Right ventricle myocardium superior (tissue), 1 donor: ENCODE data around the gene NEDD4L. TPM values are rescaled to one million over a fixed set of nuclear protein-coding genes. Genes with fewer than 3 reads are reported as not detected.
"Not testable (repeated sequence)": the region's sequence is repeated elsewhere in the genome, so short reads cannot be mapped to it uniquely, and the experiment has no call there.

Experiments used
- ATAC-seq: fragments of 200-7000 bp; cut with Tn5 transposase; one replicate; pipeline ENCODE4 v1.9.1; 2020; ENCODE audit warnings: mild to moderate bottlenecking; ENCODE audit not compliant: poor library complexity
- DNase-seq: peaks from one replicate; pipeline ENCODE4 v3.0.0-alpha.2; 2020
- intact Hi-C: fragments of 100-400 bp; cut with DNase I; formaldehyde crosslinking; loops from one replicate; pipeline ENCODE4 v1.11.2; 2022
- total RNA-seq: library from RNA; stranded (reverse); fragmentation: NEBNext Ultra II Directional; extraction: Animal tissue kit (Norgen Biotek cat#: 25700); gene quantifications from one replicate; pipeline ENCODE4 v1.2.1, GENCODE V29; 2021
- donor health status: DM: no; HTN: yes; CAD: no; lungs with severe emphysema.

NEDD4L gene
- total RNA-seq, 1 donor from 2014 or later: 51.4 TPM

DNA sequence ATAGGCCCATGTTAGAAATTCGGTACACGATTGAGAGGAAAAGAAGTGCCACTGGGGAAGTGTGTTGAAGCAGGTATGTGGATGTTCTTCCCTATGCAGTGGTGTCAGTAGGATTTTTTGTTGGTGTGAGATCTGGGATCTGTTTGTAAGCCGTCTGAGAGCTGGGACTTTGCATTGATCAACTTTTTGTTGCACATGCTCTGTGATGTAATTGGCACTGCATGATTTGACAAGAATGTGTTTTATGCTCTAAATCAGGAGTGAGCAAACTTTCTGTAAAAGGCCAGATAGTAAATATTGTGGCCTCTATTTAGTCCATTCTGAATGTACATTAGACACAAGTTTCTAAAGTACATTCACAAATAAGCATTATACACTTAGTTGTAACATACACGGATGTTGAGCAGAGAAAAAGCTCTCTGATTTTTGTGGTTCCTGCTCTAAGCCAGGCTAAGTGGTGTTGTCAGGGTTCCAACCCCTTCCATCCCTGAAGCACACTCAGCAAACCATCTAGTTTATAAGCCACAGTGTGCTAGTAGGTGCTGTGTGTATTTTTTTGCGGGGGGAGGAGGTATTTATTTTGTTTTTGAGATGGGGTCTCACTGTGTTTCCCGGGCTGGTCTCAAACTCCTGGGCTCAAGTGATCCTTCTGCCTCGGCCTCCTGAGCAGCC lies 235.6 kb downstream of the NEDD4L start:
- DNase-seq: no peak
- ATAC-seq: no peak
- intact Hi-C loops: no loop called here

DNA sequence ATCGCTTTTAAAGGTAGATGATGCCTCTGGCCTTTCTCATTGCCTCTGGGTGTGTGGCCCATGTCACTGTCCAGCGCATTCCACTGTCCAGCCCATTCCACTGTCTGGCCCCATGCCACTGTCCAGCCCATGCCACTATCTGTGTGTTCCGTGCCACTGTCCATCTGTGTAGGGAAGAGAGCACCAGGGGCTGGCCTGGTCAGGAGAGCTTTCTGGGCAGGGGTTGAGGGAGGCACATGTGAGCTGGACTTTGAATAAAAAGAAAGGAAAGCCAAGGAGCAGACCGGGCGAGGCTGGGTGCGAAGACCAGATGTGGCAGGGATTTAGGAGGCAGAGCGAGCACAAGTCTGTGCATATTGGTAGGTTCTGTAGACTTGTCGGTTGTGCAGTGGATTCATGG lies 236.2 kb downstream of the NEDD4L start:
- ATAC-seq: no peak
- DNase-seq: no peak
- intact Hi-C loops: no loop called here

DNA sequence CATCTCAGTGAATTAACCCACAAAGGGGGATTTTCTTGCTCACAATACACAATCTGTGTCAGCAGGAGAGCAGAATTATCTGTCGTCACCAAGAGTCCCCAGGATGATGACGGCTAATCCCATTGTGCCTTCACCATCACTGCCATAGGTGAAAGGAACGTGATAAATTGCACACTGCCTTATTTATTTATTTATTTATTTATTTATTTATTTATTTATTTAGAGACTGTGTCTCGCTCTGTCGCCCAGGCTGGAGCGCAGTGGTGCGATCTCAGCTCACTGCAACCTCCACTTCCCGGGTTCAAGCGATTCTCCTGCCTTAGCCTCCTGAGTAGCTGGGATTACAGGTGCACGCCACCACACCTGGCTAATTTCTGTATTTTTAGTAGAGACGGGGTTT lies 238.8 kb downstream of the NEDD4L start:
- DNase-seq, intact Hi-C loops, ATAC-seq: not testable (repeated sequence)

DNA sequence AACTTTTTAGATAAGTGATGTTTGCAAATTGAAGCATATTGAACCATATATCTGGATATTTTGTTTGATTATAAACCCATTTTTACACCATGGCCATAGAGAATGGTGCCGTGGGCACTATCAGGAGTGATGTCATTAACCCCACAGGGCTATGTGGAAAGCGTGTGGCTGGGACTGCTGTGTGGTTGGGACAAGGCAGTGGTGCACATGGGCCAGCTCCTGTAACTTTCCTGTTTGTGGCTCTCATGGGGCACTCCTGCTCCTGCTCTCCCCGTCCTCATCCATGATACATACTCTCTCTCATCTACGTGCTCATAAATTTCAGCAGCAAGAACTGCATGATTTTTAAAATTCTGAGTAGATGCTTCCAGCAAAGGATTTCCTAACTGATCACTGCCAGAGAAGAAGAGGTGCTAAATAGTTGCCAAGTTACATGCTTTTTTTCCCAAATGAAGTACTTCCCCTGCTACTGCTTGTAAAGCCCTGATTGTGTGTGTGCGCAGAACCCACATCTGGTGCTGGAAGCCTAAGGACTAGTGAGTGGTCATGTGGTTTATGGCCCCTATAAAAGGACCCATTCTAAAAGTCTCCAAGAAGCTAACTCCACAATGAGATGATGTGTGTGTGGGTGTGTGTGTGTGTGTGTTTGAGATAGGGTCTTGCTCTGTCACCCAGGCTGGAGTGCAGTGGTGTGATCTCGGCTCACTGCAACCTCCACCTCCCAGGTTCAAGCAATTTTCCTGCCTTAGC lies 240.8 kb downstream of the NEDD4L start:
- intact Hi-C loops: no loop called here
- ATAC-seq (peak; percentile 23), DNase-seq (no peak)

DNA sequence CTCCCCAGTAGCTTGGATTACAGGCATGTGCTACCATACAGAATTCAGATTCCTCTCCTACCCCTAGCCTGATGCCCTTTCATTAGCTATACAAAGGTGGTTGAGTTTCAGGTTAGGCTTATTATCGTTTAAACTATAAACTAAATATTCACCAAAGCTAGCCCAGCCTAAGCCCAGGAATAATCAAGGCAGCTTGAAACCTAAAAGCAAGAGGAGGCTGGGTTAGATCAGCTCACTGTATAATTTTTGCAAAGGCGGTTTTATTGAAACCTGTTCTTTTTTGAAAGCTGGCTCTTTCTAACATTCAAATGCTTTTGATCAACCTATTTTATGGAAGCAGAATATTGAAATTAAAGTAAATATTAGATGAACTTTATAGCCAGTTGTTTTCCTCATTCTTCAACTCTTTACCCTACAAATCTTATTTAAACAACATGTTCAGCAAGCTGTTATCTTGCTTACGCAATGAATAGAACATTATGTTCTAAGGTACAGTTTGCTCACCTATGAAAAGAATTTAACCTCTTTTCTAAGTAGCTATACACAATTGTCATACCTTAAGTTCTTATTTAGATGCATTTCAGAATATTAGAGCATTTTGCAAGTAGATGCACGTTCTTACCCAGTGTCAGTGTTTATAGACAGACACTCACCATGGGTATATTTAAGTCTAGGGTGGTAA lies 241.6 kb downstream of the NEDD4L start:
- intact Hi-C loops: no loop called here
- peak; percentile 36 for ATAC-seq
- DNase-seq: no peak

DNA sequence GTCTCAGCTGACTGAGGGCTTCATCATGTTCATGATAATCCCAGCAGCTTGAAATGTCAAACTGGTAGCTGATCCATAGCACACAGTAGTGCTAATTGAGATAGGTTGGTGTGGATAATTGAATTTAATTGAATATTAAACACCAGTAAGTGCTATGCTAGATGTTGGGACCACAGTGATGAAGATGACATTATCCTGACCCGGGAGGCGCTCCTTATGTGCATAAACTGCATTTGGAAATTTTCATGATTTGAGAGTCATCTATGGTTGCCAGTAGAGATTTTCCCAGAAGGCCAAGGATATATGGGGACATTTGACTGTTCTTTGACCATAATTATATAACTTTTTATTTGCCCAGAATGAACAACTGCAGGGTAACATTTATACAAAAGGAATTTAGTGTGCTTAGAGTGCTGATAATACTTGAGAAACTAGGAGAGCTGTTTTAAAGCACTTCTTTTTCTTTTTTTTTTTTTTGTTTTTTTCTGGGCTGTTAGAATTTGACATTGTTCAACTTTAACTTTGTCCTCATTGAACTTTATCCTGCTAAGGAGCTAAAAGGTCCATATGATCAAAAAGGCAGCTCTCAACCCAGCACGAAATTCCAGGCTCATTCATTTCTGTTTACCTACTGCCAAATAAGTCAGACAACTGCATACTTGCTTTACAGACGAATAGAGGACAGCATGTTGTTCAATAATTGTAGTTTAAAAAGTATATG lies 242.8 kb downstream of the NEDD4L start:
- no peak for DNase-seq
- intact Hi-C loops: no loop called here
- no peak for ATAC-seq

DNA sequence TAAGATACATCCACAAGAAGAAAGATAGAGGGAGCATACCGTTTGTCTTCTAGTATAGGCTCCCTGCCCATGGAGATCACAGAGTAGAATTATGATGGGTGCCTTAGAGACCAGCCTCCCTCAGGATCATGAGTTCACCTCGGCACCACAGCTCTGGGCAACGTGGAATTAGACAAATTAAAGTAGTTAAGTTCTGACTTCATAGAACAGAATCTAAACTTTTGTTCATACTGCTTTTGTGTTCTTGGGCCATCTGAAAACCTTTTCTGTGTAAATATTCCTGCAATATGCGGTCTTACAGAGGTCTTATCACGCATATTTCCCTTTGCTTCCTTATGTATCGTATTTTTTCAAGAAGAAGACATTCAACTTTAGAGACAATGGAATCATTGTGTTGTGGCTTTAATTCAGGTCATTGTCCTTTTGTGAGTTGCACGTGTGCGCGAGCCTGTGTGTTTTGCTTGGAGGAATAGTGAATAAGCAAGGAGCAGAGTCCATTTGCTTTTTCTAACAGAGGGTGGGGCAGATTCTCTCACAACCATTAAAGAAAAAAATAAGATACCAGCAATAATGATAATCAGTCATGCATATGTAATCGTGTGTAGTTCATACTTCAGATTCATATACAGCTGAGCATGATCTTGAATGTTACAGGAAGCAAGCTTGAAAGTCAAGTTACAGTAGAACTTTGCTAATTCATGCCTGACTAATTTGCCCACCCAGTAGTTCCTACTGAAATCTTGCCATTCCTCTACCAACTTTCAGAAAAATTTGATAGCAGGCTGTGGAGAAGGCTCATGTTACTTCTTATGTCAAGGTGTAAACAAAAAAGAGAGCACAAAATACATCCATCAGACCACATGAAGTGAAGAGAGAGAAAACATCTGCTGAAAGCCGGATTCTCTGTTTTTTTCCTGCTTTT lies 243.6 kb downstream of the NEDD4L start:
- intact Hi-C loops: no loop called here
- ATAC-seq (peak; percentile 22), DNase-seq (no peak)

DNA sequence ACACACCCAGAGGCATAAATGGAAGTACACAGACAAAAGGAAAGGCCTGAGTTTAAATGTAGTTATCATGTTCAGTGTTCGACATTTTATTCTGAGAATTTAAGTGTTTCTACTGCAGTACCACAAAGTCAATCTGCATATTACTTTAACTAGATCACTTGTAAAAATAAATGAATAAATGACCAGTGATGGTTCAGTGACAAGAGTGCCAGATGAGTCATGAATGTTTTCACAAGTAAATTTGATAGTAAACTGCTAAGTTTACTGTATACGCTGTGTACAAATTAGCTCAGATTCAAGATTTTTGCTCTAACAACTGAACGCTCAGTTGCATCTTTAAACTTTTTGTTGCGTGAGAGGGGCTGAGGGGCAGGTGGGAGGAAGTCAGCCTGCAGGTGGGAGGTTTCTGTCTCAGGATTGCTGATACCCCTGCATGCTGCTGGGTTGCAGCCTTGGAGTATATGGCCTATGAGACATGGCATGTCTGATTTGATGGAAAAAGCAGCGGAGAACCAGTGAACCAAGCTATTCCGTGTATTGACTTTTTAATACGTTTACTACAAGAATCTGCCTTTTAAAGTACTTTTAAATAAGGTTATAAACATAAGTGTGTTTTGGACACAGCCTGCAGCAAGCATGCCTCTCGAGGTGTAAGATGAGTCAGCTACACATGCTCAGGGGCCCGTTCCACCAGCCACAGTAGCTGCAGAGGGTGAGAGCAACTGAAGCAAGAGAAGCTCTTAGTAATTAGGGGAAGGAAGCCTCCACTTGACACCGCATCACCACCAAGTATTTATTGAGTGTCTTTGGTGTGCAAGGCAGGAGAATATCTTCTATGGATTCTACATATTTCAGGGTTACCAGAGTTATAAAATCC lies 245.1 kb downstream of the NEDD4L start:
- DNase-seq (no peak), ATAC-seq (peak; percentile 48)
- intact Hi-C loops: no loop called here

DNA sequence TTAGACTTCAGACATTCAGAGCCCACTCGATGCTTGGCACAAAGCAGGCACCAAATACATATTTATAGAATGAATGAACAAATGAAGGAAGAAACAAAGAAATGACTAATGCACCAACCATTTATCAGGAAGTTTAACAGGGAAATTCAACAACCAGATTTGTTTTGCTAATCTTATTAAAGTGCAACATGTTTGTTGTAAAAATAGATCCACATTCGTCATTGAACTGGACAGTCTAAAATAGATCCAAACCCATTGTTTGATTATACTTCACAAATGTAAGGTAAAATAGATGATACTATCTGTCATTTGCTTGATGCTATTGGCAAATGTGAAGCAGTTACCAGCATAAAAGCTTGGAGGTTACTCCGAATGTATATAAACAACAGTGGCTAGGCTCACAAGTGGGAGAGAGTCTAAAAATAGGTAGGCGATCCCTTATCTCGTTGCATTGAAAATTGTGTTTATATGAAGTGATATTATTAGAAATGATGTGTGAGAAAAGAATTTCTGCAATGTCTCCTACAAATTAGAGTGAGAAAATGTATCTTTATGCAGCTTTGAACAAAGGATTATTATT lies 246.2 kb downstream of the NEDD4L start:
- ATAC-seq: peak; percentile 39
- no peak for DNase-seq
- intact Hi-C loops: no loop called here

DNA sequence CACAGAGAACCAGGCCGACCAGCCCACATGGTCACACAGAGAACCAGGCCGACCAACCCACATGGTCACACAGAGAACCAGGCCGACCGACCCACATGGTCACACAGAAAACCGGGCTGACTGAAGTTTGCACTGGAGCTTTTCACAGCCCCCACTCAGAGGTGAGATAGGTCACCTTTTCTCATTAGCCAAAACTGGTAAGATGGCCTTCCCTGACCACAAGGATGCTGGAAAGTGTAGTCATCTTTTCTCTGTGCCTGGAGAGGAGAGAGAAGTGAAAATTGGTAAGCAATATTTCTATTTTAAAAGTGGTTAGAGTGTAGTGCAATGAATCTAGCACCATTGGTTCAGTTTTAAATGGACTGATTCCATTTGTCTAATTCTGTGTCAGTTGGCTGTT lies 247.1 kb downstream of the NEDD4L start:
- intact Hi-C loops: no loop called here
- no peak for ATAC-seq

DNA sequence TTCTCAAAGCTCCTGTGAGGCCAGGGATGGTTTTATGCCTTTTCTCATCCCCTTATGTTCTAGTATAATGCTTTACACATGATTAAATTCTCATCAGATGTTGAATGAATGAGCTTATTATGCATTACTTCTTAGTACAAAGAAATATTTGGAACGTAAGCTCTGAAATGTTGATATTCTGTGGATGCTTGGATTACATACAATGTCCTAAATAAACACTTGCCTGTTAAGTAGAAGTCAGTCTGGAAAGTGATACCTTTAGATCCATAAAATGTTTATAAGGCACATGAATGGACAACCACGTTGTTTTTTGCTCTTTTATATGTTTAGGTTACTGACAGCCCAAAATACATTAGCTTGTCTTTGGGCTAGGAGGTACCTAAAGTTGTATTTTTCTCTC lies 248.6 kb downstream of the NEDD4L start:
- DNase-seq (no peak), ATAC-seq (no peak)
- intact Hi-C loops: no loop called here

More for the DNA sequence above, 247.1 kb downstream of the NEDD4L start:
- DNase-seq: no peak

DNA sequence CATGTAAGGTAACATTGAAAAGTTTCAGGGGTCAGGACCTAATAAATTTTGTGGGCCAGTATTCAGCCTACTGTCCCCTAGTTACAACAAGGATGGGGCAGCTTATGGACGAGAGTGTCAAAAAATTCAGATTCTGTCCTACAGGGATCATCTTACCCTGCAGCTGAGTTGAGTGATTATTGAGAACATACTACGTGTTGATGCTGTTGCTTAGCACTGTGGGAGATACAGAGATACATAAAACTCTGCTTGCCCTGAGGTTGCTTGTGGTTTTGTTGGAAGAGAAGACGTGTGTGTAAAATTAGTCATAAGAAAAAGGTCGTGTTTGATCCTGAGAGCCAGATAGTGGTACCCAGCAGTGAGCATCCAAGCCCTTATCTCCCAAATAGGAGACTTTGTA lies 253.2 kb downstream of the NEDD4L start:
- DNase-seq: no peak
- ATAC-seq: peak; percentile 36
- intact Hi-C loops: no loop called here

DNA sequence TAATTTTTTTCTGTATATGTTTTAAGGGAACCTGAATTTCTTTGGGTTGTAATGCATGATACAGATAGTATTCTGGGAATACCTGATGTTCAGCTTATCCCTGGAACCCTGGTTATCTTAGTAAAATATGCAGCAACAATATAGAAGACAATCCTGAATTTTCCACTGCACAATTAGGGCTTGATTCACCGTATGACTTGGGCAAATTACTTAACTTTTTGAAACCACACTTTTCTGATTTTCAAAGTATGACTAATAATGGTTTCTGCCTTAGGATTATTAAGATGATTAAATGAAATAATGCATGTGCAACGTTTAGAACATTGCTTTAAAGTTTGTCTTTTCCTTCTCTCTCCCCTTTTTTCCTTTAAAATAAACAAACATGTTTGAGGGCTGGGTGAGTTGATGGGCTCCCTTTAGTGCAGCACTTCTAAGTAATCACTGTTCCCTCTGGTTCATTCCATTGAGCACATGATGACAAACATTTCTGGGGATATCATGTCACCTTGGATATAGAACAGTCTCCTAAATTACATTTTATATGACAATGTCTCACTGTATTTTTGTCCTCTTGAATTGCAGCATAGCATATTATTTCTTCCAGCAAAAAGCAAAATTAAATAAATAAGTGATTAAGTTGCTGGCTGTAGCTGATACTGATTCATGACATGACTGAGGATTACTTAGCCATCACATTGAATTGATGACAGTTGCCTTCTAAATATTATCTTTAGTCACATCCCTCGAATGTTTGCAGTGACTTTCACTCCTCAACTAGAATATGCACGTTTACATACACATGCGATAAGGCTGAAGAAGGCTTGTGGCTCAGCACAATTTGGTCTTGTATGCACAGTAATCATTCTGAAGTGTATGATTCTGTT lies 254.5 kb downstream of the NEDD4L start:
- ATAC-seq (peak; percentile 63), DNase-seq (no peak)
- intact Hi-C loops: no loop called here

DNA sequence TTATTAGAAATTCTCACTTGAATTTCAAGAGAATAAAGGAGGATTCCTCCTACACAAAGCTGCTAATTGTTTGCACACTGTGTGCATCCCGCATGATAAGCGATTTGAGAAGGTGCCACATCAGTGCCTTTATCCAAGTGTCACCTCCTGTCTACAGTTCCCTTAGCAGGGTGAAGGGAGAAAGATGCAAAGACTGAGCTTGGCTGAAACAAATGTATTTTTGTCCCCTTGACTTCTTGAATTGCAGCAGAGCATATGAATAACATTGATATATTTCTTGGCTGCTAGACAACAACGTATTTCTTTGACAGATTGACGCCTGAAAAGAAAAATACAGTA lies 255.1 kb downstream of the NEDD4L start:
- DNase-seq (no peak), ATAC-seq (peak; percentile 66)
- intact Hi-C loops: no loop called here

DNA sequence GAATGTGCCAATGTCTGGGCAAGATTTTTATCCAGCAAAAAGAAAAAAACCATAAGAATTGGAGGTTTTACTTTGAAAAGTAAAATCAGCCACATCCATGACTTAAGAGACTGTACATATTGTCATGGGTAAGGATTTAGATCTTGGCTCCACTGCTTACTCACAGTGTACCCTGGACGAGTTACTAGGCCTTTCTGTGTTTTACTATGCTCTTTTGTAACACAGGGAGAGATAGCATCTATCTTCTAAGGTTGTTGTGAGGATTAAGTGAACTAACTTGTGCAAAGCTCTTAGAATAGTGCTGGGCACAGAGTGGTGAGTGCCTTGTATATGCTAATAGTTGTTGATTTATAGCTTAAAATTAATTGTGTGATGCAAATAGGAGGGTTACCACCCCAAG lies 255.9 kb downstream of the NEDD4L start:
- intact Hi-C loops: no loop called here
- no peak for DNase-seq
- no peak for ATAC-seq

DNA sequence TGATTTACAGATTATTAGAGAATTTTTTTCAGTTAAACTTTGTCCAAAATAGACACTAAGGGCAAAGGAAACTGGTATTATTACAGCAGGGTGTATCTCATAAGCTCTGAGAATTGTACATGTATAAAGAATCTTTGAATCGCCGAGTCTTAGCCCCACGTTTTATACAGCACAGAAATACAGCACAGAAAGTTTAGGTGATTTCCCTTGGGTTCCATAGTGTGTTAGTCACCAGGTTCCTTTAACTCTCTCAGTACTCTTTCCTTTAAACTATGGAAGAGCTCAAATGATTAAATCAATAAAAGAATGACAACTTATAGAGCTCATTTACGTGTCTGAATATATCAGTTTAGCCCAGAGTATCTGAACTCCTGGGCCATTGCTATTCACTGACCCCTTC lies 256.8 kb downstream of the NEDD4L start:
- ATAC-seq: no peak
- no peak for DNase-seq
- intact Hi-C loops: no loop called here
